GM20431 (cell line): ENCODE measurements around the gene BTBD16.

Experiments
- in situ Hi-C: fragments of 300-500 bp; cut with MseI, MboI; formaldehyde crosslinking; loops from one replicate; pipeline ENCODE4 v1.15.0; 2020; ENCODE audit warnings: low sequenced_read_pairs; ENCODE audit not compliant: unreplicated experiment

The BTBD16 gene

GRCh38 chr10:122267849-122268737, 3.0 kb upstream of the BTBD16 start:
- in situ Hi-C loops, result no loop called here

GRCh38 chr10:122269059-122269687, 1.9 kb upstream of the BTBD16 start:
- in situ Hi-C loops, result no loop called here

- in situ Hi-C loops, result no loop called here
Measured at GRCh38 chr10:122273966-122274545, 3.0 kb downstream of the BTBD16 start.

GRCh38 chr10:122276611-122277208, 5.6 kb downstream of the BTBD16 start:
- in situ Hi-C loops, result no loop called here

- in situ Hi-C loops, result no loop called here
Measured at GRCh38 chr10:122277526-122278136, 6.5 kb downstream of the BTBD16 start.

- in situ Hi-C loops, result no loop called here
Measured at GRCh38 chr10:122279725-122280141, 8.6 kb downstream of the BTBD16 start.

GRCh38 chr10:122280156-122280555, 9.1 kb downstream of the BTBD16 start:
- in situ Hi-C loops, result no loop called here

GRCh38 chr10:122281018-122281626, 10.0 kb downstream of the BTBD16 start:
- in situ Hi-C loops, result no loop called here

- in situ Hi-C loops, result no loop called here
Measured at GRCh38 chr10:122281751-122282150, 10.7 kb downstream of the BTBD16 start.

GRCh38 chr10:122282253-122282671, 11.2 kb downstream of the BTBD16 start:
- in situ Hi-C loops, result no loop called here

- in situ Hi-C loops, result no loop called here
Measured at GRCh38 chr10:122282909-122283308, 11.8 kb downstream of the BTBD16 start.

- in situ Hi-C loops, result no loop called here
Measured at GRCh38 chr10:122285506-122286444, 14.7 kb downstream of the BTBD16 start.

GRCh38 chr10:122286867-122287266, 15.8 kb downstream of the BTBD16 start:
- in situ Hi-C loops, result no loop called here

GRCh38 chr10:122287570-122287969, 16.5 kb downstream of the BTBD16 start:
- in situ Hi-C loops, result no loop called here

- in situ Hi-C loops, result no loop called here
Measured at GRCh38 chr10:122288262-122288661, 17.2 kb downstream of the BTBD16 start.

- in situ Hi-C loops, result no loop called here
Measured at GRCh38 chr10:122288917-122289316, 17.8 kb downstream of the BTBD16 start.

- in situ Hi-C loops, result no loop called here
Measured at GRCh38 chr10:122290334-122290733, 19.2 kb downstream of the BTBD16 start.

- in situ Hi-C loops, result no loop called here
Measured at GRCh38 chr10:122290833-122291532, 19.9 kb downstream of the BTBD16 start.
